Measurements from ENCODE around the gene C19orf12.

The C19orf12 gene

GRCh38 chr19:29700498-29700897 is 14.6 kb downstream of the C19orf12 start:
- DNase-seq (ENCODE audit: insufficient read length, low spot score), result no peak
- TF ChIP-seq POLR2AphosphoS5 (IDR thresholded peaks at IDR 0.05; ENCODE audit: low read depth, low read length) (no peak), PAX5 (IDR thresholded peaks at IDR 0.05; ENCODE audit: insufficient read depth, low read length, severe bottlenecking) (no peak), POU2F2 (IDR thresholded peaks at IDR 0.05; ENCODE audit: low read depth, low read length) (no peak), TAF1 (IDR thresholded peaks at IDR 0.05; ENCODE audit: low read depth, low read length) (no peak), POLR2A (IDR thresholded peaks at IDR 0.05; ENCODE audit: low read depth, low read length) (no peak), SPI1 (IDR thresholded peaks at IDR 0.05; ENCODE audit: low read depth, low read length) (no peak)
- FAIRE-seq, result no peak

DNA sequence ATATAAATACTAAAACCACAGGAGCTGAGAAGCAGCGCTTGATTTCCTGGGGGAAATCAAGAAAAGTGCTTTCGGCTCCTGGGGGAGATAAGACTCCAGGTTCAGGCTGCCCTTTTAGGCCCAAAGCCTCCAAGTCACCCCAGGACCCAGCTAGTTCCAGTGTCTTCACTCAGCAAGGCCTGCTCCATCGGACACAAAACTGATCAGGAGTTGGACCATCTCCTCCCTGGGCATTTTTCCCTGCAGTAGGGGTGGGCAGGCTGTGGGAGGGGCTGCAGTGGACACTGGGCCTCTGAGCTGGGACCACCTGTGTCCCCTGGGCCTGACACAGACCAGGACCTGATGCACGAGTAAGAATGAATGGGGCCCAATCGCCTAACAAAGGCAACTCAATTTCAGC is 15.2 kb downstream of the C19orf12 start:
- no peak for FAIRE-seq
- no peak for DNase-seq (ENCODE audit: insufficient read length, low spot score)
- TF ChIP-seq SPI1 (IDR thresholded peaks at IDR 0.05; ENCODE audit: low read depth, low read length) (no peak), PAX5 (IDR thresholded peaks at IDR 0.05; ENCODE audit: insufficient read depth, low read length, severe bottlenecking) (no peak), POLR2A (IDR thresholded peaks at IDR 0.05; ENCODE audit: low read depth, low read length) (no peak), POU2F2 (IDR thresholded peaks at IDR 0.05; ENCODE audit: low read depth, low read length) (no peak), TAF1 (IDR thresholded peaks at IDR 0.05; ENCODE audit: low read depth, low read length) (no peak), POLR2AphosphoS5 (IDR thresholded peaks at IDR 0.05; ENCODE audit: low read depth, low read length) (no peak)

GRCh38 chr19:29697523-29698261 is 17.4 kb downstream of the C19orf12 start:
- DNase-seq (ENCODE audit: insufficient read length, low spot score) (no peak), FAIRE-seq (no peak)
- TF ChIP-seq PAX5 (IDR thresholded peaks at IDR 0.05; ENCODE audit: insufficient read depth, low read length, severe bottlenecking) (no peak), POLR2AphosphoS5 (IDR thresholded peaks at IDR 0.05; ENCODE audit: low read depth, low read length) (no peak), POU2F2 (IDR thresholded peaks at IDR 0.05; ENCODE audit: low read depth, low read length) (no peak), POLR2A (IDR thresholded peaks at IDR 0.05; ENCODE audit: low read depth, low read length) (no peak), TAF1 (IDR thresholded peaks at IDR 0.05; ENCODE audit: low read depth, low read length) (no peak), SPI1 (IDR thresholded peaks at IDR 0.05; ENCODE audit: low read depth, low read length) (no peak)

DNA sequence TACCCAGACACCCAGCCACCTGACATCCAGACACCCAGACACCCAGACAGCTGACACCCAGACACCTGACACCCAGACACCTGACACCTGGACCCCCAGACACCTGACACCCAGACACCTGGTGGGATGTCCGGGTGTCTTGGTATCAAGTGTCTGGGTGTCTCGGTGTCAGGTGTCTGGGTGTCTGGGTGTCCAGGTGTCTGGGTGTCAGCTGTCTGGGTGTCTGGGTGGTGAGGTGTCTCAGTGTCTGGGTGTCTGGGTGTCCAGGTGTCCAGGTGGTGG is 18.6 kb downstream of the C19orf12 start:
- DNase-seq (ENCODE audit: insufficient read length, low spot score) (no peak), FAIRE-seq (no peak)
- TF ChIP-seq POU2F2 (IDR thresholded peaks at IDR 0.05; ENCODE audit: low read depth, low read length), result no peak
- TF ChIP-seq TAF1 (IDR thresholded peaks at IDR 0.05; ENCODE audit: low read depth, low read length), result no peak
- TF ChIP-seq SPI1 (IDR thresholded peaks at IDR 0.05; ENCODE audit: low read depth, low read length), result no peak
- no peak for TF ChIP-seq PAX5 (IDR thresholded peaks at IDR 0.05; ENCODE audit: insufficient read depth, low read length, severe bottlenecking)
- no peak for TF ChIP-seq POLR2A (IDR thresholded peaks at IDR 0.05; ENCODE audit: low read depth, low read length)
- no peak for TF ChIP-seq POLR2AphosphoS5 (IDR thresholded peaks at IDR 0.05; ENCODE audit: low read depth, low read length)

- no peak for FAIRE-seq
- DNase-seq (ENCODE audit: insufficient read length, low spot score), result no peak
- TF ChIP-seq SPI1 (IDR thresholded peaks at IDR 0.05; ENCODE audit: low read depth, low read length) (no peak), POLR2AphosphoS5 (IDR thresholded peaks at IDR 0.05; ENCODE audit: low read depth, low read length) (no peak), POLR2A (IDR thresholded peaks at IDR 0.05; ENCODE audit: low read depth, low read length) (no peak), PAX5 (IDR thresholded peaks at IDR 0.05; ENCODE audit: insufficient read depth, low read length, severe bottlenecking) (no peak)
Observed at GRCh38 chr19:29695765-29696564, 19.1 kb downstream of the C19orf12 start.

DNA sequence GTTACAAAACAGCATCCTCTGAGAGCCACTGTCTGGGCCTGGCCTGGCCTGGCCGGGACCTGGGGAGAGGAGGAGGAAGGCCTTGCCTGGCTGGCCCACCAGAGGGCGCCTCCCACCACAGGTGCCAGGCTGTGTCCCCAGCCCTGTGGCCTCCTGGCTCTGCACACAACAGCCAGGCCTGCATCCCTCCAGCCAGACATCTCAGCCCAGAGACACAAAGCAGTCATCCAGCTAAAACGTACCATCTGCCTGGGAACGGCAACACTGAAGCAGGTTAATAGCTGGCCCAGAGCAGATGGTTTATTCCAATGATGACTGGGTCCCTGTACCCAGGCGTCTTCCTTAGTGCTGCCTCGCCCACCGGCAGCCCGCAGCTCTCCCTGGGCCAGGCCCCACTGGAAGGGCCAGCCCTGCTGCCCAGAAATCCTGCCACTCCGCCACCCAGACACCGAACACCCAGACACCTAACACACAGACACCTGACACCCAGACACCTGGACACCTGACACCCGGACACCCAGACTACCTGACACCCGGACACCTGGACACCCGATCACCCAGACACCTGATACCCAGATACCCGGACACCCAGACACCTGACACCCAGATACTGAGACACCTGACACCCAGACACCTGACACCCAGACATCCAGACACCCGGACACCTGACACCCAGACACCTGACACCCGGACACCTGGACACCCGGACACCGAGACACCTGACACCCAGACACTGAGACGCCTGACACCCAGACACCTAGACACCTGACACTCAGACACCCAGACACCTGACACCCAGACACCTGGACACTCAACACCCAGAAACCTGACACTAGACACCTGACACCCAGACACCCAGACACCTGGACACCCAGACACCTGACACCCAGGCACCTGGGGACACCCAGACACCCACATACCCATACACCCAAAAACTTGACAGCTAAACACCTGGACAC is 20.1 kb downstream of the C19orf12 start:
- peak; percentile 93 for FAIRE-seq
- DNase-seq (ENCODE audit: insufficient read length, low spot score), result peak; percentile 80
- TF ChIP-seq POU2F2 (IDR thresholded peaks at IDR 0.05; ENCODE audit: low read depth, low read length), result 0 out of 2 replicates have a peak, but pooled peaks have one; percentile 20
- no peak for TF ChIP-seq POLR2AphosphoS5 (IDR thresholded peaks at IDR 0.05; ENCODE audit: low read depth, low read length)
- no peak for TF ChIP-seq TAF1 (IDR thresholded peaks at IDR 0.05; ENCODE audit: low read depth, low read length)

DNA sequence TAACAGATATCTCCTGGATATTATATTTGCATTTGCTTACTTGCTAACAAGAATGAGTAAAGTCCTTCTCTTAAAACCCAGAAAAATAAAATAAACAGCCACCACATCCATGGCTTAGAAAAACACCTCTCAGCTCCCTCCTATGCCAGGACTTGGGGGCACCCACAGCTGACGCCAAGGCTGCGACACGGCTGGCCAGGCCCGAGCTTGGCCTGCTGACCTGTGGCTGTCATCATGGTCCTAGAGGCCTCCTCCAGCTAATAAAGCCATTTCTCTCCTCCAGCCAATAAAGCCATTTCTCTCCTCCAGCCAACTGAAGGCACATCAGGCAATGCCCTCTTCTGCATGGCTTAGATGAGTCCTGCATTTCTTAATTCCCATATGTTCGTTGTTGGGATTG is 20.9 kb downstream of the C19orf12 start:
- DNase-seq (ENCODE audit: insufficient read length, low spot score) (no peak), FAIRE-seq (no peak)
- TF ChIP-seq POU2F2 (IDR thresholded peaks at IDR 0.05; ENCODE audit: low read depth, low read length) (no peak), SPI1 (IDR thresholded peaks at IDR 0.05; ENCODE audit: low read depth, low read length) (no peak), POLR2AphosphoS5 (IDR thresholded peaks at IDR 0.05; ENCODE audit: low read depth, low read length) (no peak), PAX5 (IDR thresholded peaks at IDR 0.05; ENCODE audit: insufficient read depth, low read length, severe bottlenecking) (no peak), TAF1 (IDR thresholded peaks at IDR 0.05; ENCODE audit: low read depth, low read length) (no peak), POLR2A (IDR thresholded peaks at IDR 0.05; ENCODE audit: low read depth, low read length) (no peak)

DNA sequence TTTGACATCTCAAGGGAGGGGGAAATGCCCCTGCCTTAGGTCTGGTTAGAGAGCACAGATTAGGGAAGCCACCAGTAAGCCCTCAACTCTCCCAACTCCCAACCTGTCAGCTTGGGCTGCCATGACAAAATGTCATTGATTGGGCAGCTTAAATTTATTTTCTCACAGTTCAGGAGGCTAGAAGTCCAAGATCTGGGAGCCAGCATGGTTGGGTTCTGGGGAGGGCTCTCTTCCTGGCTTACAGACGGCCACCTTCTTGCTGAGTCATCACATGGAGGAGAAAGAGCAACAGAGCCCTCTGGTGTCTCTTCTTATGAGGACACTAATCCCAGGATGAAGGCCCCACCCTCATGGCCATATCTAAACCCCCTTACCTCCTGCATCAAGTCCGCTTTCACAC is 24.2 kb downstream of the C19orf12 start:
- FAIRE-seq (peak; percentile 70), DNase-seq (ENCODE audit: insufficient read length, low spot score) (no peak)
- no peak for TF ChIP-seq POU2F2 (IDR thresholded peaks at IDR 0.05; ENCODE audit: low read depth, low read length)
- no peak for TF ChIP-seq PAX5 (IDR thresholded peaks at IDR 0.05; ENCODE audit: insufficient read depth, low read length, severe bottlenecking)
- no peak for TF ChIP-seq POLR2A (IDR thresholded peaks at IDR 0.05; ENCODE audit: low read depth, low read length)
- no peak for TF ChIP-seq TAF1 (IDR thresholded peaks at IDR 0.05; ENCODE audit: low read depth, low read length)
- no peak for TF ChIP-seq SPI1 (IDR thresholded peaks at IDR 0.05; ENCODE audit: low read depth, low read length)
- TF ChIP-seq POLR2AphosphoS5 (IDR thresholded peaks at IDR 0.05; ENCODE audit: low read depth, low read length), result no peak

Measured in GM12891 (cell line).